SJCRH30 (cell line): Measurements from ENCODE around the gene PDE8B. TPM values are rescaled to one million over a fixed set of nuclear protein-coding genes. Genes with fewer than 3 reads are reported as not detected.

Experiments used
- DNase-seq, 2 experiments: peaks; one replicate each; pipeline ENCODE4 v3.0.0-alpha.2; 2015 to 2020
- H3K27ac ChIP-seq: fragments of 250-450 bp; sonication (Bioruptor Pico); 2 replicates; pipeline ENCODE4 v1.5.1; 2020; ENCODE audit warnings: mild to moderate bottlenecking, moderate library complexity
- H3K27me3 ChIP-seq: fragments of 250-450 bp; sonication (Bioruptor Pico); 2 replicates; pipeline ENCODE4 v1.5.1; 2020; ENCODE audit warnings: mild to moderate bottlenecking, moderate library complexity
- H3K36me3 ChIP-seq: fragments of 250-450 bp; sonication (Bioruptor Pico); 2 replicates; pipeline ENCODE4 v1.5.1; 2020; ENCODE audit warnings: mild to moderate bottlenecking, moderate library complexity
- H3K4me1 ChIP-seq: fragments of 250-450 bp; sonication (Bioruptor Pico); 2 replicates; pipeline ENCODE4 v1.5.1; 2020; ENCODE audit warnings: mild to moderate bottlenecking, moderate library complexity
- H3K4me3 ChIP-seq: fragments of 250-450 bp; sonication (Bioruptor Pico); 2 replicates; pipeline ENCODE4 v1.5.1; 2020; ENCODE audit warnings: mild to moderate bottlenecking, moderate library complexity
- H3K9me3 ChIP-seq: fragments of 250-450 bp; sonication (Bioruptor Pico); replicated peaks from 2 replicates; pipeline ENCODE4 v1.5.1; 2020; ENCODE audit warnings: mild to moderate bottlenecking, moderate library complexity
- total RNA-seq: library from RNA; depleted of rRNA; stranded (reverse); fragments of >200 nt; shearing (Covaris generic); gene quantifications from 2 replicates; pipeline ENCODE4 v1.2.3, GENCODE V29; 2014

Gene PDE8B
- total RNA-seq, 1 experiment from 2014 or later = 0.22 TPM

DNA sequence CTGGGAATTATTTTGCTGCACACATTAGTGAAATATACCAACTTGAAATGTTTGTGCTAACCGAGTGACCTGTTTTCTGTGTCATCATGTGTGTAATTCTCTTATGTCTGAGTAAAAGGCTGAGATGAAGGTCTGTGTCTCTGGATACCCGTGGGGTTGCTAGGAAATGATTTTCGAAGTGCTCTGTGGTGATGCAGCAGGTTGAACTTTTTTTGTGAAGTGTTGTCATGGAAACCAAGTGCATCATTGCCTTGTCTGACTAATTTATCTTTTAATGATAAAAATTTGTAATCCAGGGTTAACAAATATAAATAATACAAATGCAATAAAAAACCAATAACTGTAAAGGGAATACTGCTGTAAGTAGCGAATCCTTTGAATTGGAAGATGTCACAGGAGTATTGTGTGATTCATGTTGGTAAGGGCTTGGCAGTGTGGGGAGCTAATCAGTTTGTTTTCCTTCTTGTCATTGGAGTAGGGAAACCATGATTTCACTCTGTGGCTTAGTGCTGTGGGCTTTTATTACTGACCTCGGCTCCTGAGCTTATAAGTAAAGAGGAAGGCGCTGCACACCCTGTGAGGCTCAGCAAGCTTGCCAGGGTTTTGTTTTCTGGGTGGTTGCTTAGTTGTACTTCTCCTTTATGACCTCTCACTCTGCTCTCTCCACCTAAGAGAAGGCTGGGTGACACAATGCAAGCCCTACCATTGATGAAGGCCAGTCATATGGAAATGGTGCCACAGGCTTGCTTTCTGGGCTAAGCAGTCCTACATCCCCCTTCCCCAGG, 22.3 kb downstream of the PDE8B start:
- Histone ChIP-seq H3K36me3 (no peaks in the 10 kb centered on the region), H3K4me3 (no peak overlapping the region), H3K27me3 (no peaks in the 10 kb centered on the region), H3K27ac (no peak overlapping the region), H3K9me3 (no peaks in the 10 kb centered on the region), H3K4me1 (no peaks in the 10 kb centered on the region)
- no peak for DNase-seq

DNA sequence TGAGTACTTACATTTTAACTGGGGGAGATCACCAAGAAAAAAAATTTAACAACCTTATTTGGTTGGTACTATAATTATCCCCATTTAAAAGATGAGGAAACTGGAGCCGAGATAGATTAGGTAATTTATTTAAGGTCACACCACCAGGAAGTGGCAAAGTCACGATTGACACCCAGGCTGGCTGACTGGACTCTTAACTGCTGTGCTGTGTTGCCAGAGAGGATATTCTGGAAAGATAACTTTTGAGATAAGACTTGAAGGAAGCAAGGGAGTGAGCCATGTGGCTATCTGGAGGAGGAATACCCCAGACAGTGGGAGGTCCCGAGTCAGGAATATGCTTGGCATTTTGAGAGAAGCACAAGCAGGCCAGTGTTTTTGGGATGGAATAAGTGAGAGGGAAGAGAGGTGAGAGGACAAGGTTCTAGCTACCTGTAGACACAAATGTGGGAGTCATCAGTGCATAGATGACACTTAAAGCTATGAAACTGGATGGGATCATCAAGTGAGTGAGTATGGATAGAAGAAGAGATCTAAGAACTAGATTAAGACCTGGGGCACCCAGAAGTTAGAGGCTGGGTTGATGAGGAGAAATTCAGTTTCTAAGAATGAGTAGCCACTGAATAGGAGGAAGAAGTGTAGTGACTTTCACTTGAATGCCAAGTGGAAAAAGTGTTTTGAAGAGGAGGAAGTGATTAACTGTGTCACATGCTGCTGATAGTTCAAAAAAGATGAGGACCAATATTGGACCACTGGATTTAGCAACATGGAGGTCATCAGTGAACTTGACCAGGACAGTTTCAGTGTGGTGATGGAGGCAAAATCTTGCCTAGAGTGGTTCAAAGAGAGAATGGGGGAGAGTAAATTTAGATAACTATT, 25.6 kb downstream of the PDE8B start:
- no peak overlapping the region for H3K27ac ChIP-seq
- H3K27me3 ChIP-seq = no peaks in the 10 kb centered on the region
- DNase-seq = no peak
- H3K9me3 ChIP-seq = no peaks in the 10 kb centered on the region
- no peak overlapping the region for H3K4me3 ChIP-seq
- no peaks in the 10 kb centered on the region for H3K4me1 ChIP-seq
- H3K36me3 ChIP-seq = no peaks in the 10 kb centered on the region

DNA sequence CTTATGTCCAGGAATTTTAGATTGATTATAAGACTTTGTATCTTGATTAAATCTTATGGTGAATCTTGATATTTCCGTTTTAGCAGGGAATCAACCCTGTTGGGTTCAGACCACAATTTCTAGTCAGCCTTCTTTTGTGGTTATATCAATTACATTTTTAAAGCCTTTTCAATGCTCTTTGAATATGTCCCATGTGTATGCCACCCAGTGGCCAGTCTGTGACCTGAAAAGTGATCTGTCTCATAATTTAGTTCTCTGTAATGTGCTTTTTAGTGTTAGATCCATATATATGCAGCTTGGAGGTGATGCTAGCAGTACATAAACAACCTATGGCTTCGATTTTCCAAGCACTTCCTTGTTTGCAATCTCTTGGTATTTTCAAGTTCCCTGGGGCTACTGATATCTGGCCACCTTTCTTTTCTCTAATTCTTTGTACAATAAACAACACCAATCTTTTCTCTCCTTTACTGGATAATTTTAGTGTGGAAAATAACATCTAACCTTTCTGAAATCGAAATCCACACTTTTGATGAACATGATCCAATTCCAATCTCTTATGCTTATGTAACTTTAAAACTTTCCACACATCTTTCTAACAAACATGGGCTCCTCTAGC, 28.8 kb downstream of the PDE8B start:
- Histone ChIP-seq H3K4me3 (no peak overlapping the region), H3K27ac (no peak overlapping the region), H3K4me1 (no peaks in the 10 kb centered on the region), H3K9me3 (no peaks in the 10 kb centered on the region), H3K36me3 (no peaks in the 10 kb centered on the region), H3K27me3 (no peaks in the 10 kb centered on the region)
- DNase-seq = peak in 1 of 2 experiments; percentile 31

DNA sequence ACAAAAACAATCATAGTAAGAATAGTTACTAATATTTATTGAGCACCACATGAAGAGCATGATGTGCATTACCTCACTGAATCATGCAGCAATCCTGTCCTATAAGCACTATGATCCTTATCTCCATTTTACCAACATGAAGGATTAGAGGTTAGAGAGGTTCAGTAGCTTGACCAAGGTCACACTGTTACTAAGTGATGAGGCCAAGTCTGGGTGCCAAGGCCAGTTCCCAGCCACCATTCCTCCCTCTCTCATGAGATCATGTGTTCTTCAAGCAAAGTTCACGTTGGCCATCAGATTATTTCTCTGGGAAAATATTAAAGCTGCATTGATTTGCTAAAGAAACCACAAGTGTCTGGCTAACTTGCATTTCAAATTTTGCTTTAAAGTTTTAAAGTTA, 31.0 kb downstream of the PDE8B start:
- Histone ChIP-seq H3K4me3 (no peak overlapping the region), H3K27me3 (no peaks in the 10 kb centered on the region), H3K27ac (no peak overlapping the region), H3K9me3 (no peaks in the 10 kb centered on the region), H3K4me1 (no peaks in the 10 kb centered on the region), H3K36me3 (no peaks in the 10 kb centered on the region)
- no peak for DNase-seq

DNA sequence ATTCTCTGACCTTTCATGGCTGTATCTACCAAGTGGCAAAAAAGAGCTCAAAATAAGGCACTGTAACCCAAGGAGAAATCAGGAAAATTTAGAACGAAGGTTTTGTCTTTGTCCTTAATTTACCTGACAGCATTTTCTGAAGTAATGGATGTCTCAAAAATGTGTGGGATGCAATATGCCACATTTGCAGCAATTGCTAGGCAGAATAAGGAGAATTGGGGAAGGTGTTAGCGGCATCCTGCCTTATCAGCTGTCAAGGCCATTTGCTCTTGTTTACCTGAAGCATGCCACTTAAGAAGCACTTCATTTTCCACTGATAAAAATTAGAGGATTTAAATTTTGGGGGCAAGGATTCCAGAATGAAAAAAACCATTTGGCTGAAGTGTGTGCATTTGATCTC, 39.0 kb downstream of the PDE8B start:
- H3K4me3 ChIP-seq = no peak overlapping the region
- no peak overlapping the region for H3K27ac ChIP-seq
- H3K4me1 ChIP-seq = no peaks in the 10 kb centered on the region
- no peaks in the 10 kb centered on the region for H3K9me3 ChIP-seq
- no peaks in the 10 kb centered on the region for H3K36me3 ChIP-seq
- no peak for DNase-seq
- peaks cover 4% of the 10 kb centered on the region; the same call in 1 of the 2 replicates for H3K27me3 ChIP-seq

DNA sequence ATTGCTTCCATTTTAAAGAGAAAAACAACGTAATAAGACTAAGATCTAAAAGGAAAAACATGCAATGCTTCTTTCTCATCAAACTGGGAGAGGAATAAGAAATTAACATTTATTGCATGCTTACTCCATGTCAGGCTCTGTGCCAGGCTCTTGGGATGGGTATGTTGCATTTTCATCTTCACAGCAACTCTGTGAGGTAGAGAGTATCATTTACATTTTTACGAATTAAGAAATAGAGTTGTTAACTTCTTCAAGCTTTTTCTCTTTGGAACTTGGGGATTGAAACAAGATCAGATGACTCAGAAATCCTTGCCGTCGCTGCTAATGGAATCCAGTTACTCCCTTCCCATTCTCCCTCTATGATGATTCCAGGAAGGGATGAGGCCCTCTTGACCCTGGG, 39.5 kb downstream of the PDE8B start:
- H3K9me3 ChIP-seq = no peaks in the 10 kb centered on the region
- H3K36me3 ChIP-seq = no peaks in the 10 kb centered on the region
- H3K4me3 ChIP-seq = no peak overlapping the region
- DNase-seq = no peak
- H3K4me1 ChIP-seq = no peaks in the 10 kb centered on the region
- H3K27ac ChIP-seq = no peak overlapping the region
- H3K27me3 ChIP-seq = peaks cover 4% of the 10 kb centered on the region; the same call in 1 of the 2 replicates

DNA sequence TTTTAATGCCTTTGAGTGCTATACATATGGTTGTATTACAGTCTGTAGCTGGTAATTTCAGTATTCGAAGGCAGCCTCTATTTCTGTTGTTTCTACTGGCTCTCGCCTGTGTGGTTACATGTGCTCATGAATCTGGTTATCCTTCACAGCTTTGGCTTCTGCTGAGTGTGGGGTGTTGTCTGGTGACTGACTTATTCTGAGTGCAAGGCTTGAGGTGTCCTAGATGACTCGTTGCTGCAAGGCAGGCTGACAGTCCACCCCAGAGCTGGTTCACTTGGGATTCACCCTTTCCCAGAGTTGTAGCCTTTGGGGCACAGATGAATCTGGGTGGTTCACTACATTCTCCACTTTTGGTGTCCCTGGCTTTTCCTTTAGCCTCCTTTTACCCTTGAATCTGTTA, 41.4 kb downstream of the PDE8B start:
- H3K4me1 ChIP-seq = no peaks in the 10 kb centered on the region
- no peak overlapping the region for H3K4me3 ChIP-seq
- no peaks in the 10 kb centered on the region for H3K36me3 ChIP-seq
- H3K27me3 ChIP-seq = peaks cover 4% of the 10 kb centered on the region; the same call in 1 of the 2 replicates
- DNase-seq = no peak
- no peaks in the 10 kb centered on the region for H3K9me3 ChIP-seq
- H3K27ac ChIP-seq = no peak overlapping the region

DNA sequence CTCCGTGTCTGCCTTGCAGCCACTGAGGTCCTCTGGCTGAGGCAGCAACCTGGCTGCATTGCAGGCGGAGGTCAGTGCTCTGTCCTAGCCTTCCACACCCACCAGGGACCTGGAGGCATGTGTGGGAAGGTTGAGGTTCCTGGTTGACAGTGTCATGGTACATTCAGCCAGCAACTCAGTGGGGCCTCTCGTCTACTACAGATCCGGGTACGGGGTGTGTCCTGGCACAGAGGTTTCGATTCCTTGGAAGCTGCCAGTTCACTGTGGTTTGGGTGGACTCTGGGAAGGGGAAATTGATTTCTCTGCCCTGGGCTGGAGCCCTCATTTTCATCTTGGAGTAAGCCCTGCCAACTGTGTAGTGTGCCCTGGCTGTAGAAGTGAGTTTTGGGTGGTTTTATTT, 45.1 kb downstream of the PDE8B start:
- H3K27ac ChIP-seq = no peak overlapping the region
- H3K4me3 ChIP-seq = no peak overlapping the region
- DNase-seq = no peak
- H3K9me3 ChIP-seq = 0 out of 2 replicates have a peak, but pooled peaks cover 2% of the 10 kb centered on the region
- peaks cover 4% of the 10 kb centered on the region; the same call in 1 of the 2 replicates for H3K27me3 ChIP-seq
- H3K4me1 ChIP-seq = no peaks in the 10 kb centered on the region
- no peaks in the 10 kb centered on the region for H3K36me3 ChIP-seq

DNA sequence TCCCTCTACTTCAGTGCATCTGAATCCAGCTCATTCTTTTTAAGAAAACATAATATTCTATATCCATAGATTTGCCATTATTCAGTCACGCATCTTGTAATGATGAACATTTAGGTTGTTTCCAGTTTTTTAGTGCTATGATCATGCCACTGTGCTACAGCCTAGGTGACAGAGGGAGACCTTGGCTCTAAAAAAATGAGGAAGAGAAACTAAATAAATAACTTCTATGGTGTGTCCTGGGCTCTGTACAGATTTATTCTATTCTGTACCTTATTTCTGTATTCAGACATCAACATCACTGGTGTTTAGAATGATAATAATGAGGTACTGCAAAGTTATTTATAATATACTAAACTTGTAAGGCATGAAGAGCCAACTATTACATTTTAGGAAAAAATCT, 45.9 kb downstream of the PDE8B start:
- Histone ChIP-seq H3K4me3 (no peak overlapping the region), H3K4me1 (no peaks in the 10 kb centered on the region), H3K9me3 (0 out of 2 replicates have a peak, but pooled peaks cover 2% of the 10 kb centered on the region), H3K27ac (no peak overlapping the region), H3K36me3 (no peaks in the 10 kb centered on the region), H3K27me3 (peaks cover 4% of the 10 kb centered on the region; the same call in 1 of the 2 replicates)
- no peak for DNase-seq

DNA sequence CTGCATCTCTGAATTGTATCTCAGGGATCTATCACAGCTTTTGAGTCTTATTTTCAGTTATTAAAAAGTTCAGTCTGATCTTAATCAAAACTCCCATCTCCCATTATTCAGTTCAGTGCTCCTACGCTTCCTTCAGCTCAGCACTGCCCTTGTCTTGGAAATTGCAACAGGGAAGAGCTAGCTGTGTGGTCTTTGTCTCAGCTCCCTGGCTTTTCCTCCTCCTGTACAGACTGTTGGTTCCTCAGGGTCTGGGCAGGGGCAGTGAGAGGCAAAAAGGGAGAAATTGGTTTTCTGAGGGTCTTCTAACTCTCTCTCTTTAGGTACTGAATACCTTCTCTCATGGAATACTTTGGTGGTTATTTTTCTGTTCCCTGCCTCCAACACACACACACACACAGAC, 48.2 kb downstream of the PDE8B start:
- Histone ChIP-seq H3K36me3 (no peaks in the 10 kb centered on the region), H3K9me3 (0 out of 2 replicates have a peak, but pooled peaks cover 2% of the 10 kb centered on the region), H3K4me1 (no peaks in the 10 kb centered on the region), H3K27me3 (no peaks in the 10 kb centered on the region), H3K27ac (no peak overlapping the region), H3K4me3 (no peak overlapping the region)
- no peak for DNase-seq

DNA sequence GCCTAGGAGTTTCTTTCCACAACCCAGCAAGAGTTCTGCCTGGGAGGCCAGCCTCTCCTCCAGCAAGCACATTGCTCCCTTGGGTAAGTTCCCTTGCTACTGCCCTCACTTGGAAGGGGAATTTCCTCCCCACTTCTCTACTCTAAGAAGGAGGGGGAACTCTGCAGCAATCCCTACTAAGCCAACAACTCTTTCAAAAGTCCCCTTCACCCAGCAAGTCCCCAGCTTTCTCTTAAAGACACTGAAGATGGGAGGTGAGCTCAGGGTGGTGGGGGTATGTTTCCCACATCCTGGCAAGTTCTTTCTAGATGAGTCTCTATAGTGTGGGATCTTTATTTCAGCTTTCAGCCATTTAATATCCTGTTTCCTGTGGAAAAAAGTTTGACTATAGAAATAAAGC, 49.0 kb downstream of the PDE8B start:
- Histone ChIP-seq H3K4me1 (no peaks in the 10 kb centered on the region), H3K27ac (no peak overlapping the region), H3K36me3 (no peaks in the 10 kb centered on the region), H3K4me3 (no peak overlapping the region), H3K27me3 (no peaks in the 10 kb centered on the region), H3K9me3 (0 out of 2 replicates have a peak, but pooled peaks cover 2% of the 10 kb centered on the region)
- DNase-seq = no peak

DNA sequence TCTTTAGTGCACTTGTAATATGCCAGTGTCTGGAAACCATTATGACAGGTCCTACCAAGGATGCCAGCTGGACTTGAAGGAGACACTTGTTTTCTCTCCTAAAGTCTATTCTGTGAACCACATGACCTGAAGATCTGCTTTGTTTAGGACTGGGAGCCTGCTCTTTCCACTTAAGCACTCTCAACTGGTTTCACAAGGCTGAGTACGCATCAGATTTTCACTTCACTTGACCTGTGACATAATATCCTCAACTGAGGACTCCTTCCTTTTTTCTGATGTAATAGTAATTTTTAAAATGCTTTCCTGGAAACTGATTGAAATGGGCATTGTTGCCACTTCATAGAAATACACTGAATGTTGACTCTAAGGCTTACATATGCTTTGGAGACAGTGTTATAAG, 52.2 kb downstream of the PDE8B start:
- Histone ChIP-seq H3K36me3 (no peaks in the 10 kb centered on the region), H3K27me3 (no peaks in the 10 kb centered on the region), H3K27ac (no peak overlapping the region), H3K4me1 (peaks cover 5% of the 10 kb centered on the region; the same call in 1 of the 2 replicates), H3K4me3 (no peak overlapping the region), H3K9me3 (no peaks in the 10 kb centered on the region)
- no peak for DNase-seq

DNA sequence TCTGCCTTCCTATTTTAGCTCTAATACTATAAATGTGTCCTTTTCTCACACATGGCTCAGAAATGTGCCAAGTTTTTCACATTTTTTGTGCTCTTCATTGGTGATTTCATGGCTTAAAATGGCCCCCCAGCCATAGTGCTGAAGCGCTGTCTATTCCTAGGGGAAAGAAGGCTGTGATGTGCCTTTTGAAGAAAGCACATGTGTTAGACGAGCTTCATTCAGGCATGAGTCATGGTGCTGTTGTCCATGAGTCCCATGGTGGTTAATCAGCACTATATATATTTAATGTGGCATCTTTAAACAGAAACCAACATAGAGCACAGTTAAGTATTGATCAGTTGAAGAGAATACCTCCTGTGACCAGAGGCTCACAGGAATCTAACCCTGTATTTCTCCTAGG, 55.8 kb downstream of the PDE8B start:
- Histone ChIP-seq H3K36me3 (no peaks in the 10 kb centered on the region), H3K27me3 (no peaks in the 10 kb centered on the region), H3K27ac (no peak overlapping the region), H3K4me1 (peaks cover 5% of the 10 kb centered on the region; the same call in 1 of the 2 replicates), H3K4me3 (no peak overlapping the region), H3K9me3 (no peaks in the 10 kb centered on the region)
- peak; percentile 8 to 9 for DNase-seq

DNA sequence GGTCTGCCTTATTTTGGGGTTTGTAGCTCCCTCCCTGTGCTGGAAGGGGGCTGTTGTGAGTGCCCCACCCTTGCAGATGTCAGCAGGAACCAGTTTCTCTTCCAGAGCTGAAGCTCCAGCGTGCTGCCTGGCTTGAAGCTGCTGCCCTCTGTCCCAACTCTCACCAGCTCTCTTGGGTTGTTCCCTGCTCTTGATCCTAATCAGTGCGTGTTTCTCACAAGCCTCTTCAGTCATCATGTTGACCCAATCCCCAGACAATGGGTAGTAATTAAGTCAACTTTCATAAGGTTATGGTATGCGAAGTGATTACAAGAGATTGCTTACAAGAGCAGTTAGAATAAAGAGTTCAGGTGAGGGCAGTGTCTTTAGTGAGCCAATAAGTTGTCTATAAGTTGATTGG, 57.0 kb downstream of the PDE8B start:
- DNase-seq = no peak

DNA sequence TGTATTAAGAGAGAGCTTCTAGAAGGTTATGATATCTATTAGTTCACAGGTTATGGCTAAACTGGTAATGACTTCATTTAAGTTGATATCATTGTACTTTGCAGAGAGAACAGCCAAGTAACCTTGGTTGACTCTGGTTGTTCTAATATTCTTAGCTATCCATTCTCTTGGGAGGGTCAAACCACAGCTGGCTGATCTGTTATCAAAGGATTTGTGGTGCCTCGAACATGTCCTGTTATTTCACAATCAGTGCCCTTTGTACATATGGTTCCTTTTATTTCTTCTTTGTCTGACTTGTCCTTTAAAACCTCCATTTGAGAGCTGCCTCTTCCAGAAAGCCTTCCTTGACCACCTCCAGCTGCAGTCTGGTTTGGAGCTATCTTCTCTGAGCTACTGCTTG, 61.7 kb downstream of the PDE8B start:
- H3K36me3 ChIP-seq = no peaks in the 10 kb centered on the region
- DNase-seq = no peak

More for the DNA sequence above, 57.0 kb downstream of the PDE8B start:
- H3K36me3 ChIP-seq = no peaks in the 10 kb centered on the region
- no peak overlapping the region for H3K4me3 ChIP-seq
- no peak overlapping the region for H3K27ac ChIP-seq
- H3K4me1 ChIP-seq = peaks cover 5% of the 10 kb centered on the region; the same call in 1 of the 2 replicates
- H3K27me3 ChIP-seq = no peaks in the 10 kb centered on the region
- H3K9me3 ChIP-seq = no peaks in the 10 kb centered on the region

More for the DNA sequence above, 61.7 kb downstream of the PDE8B start:
- no peak overlapping the region for H3K4me3 ChIP-seq
- no peaks in the 10 kb centered on the region for H3K27me3 ChIP-seq
- H3K9me3 ChIP-seq = no peaks in the 10 kb centered on the region
- no peak overlapping the region for H3K27ac ChIP-seq
- no peaks in the 10 kb centered on the region for H3K4me1 ChIP-seq
